HG03159 (cell line): ENCODE results near the gene THSD4.
"Not testable (repeated sequence)": the region's sequence is repeated elsewhere in the genome, so short reads cannot be mapped to it uniquely, and the experiment has no call there.

Experiments used
- ATAC-seq: cut with Tn5 transposase; IDR thresholded peaks from one replicate; pipeline ENCODE4 v1.9.1; 2021; ENCODE audit warnings: mild to moderate bottlenecking, moderate library complexity; ENCODE audit not compliant: unreplicated experiment

The THSD4 gene

GRCh38 chr15:71666763-71667620 lies 551.7 kb downstream of the THSD4 start:
- ATAC-seq, result no peak

- no peak for ATAC-seq
These were observed 554.4 kb downstream of the THSD4 start for GRCh38 chr15:71669688-71670087.

- ATAC-seq, result not testable (repeated sequence)
These were observed 555.0 kb downstream of the THSD4 start for GRCh38 chr15:71670222-71670621.

- ATAC-seq, result no peak
These were observed 559.1 kb downstream of the THSD4 start for GRCh38 chr15:71674354-71674753.

- ATAC-seq, result no peak
These were observed 562.1 kb downstream of the THSD4 start for GRCh38 chr15:71677352-71677751.

GRCh38 chr15:71677766-71678165 lies 562.5 kb downstream of the THSD4 start:
- no peak for ATAC-seq

DNA sequence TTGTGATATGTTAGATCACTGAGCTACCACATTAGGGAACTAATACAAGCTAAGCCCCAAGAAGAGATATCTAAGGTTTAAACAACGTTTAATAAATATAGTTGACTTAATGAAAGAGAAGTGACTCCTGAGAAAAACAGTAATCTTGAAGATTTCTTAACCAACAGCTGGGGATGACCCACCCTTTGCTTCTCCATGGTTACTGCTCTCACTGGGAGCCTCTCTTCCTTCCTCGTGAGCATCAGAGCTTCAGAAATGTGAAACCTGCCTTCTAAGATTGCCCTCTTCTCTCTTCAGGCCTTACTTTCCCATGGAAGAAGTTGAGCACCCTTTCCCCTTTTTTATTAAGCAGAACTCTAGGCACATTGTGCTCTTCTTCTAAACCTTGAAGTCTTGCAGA lies 562.9 kb downstream of the THSD4 start:
- ATAC-seq, result no peak

GRCh38 chr15:71678605-71679004 lies 563.3 kb downstream of the THSD4 start:
- ATAC-seq, result no peak

GRCh38 chr15:71679223-71679792 lies 564.0 kb downstream of the THSD4 start:
- no peak for ATAC-seq

GRCh38 chr15:71679793-71680353 lies 564.6 kb downstream of the THSD4 start:
- ATAC-seq, result no peak

- ATAC-seq, result no peak
These were observed 566.7 kb downstream of the THSD4 start for GRCh38 chr15:71682001-71682400.

DNA sequence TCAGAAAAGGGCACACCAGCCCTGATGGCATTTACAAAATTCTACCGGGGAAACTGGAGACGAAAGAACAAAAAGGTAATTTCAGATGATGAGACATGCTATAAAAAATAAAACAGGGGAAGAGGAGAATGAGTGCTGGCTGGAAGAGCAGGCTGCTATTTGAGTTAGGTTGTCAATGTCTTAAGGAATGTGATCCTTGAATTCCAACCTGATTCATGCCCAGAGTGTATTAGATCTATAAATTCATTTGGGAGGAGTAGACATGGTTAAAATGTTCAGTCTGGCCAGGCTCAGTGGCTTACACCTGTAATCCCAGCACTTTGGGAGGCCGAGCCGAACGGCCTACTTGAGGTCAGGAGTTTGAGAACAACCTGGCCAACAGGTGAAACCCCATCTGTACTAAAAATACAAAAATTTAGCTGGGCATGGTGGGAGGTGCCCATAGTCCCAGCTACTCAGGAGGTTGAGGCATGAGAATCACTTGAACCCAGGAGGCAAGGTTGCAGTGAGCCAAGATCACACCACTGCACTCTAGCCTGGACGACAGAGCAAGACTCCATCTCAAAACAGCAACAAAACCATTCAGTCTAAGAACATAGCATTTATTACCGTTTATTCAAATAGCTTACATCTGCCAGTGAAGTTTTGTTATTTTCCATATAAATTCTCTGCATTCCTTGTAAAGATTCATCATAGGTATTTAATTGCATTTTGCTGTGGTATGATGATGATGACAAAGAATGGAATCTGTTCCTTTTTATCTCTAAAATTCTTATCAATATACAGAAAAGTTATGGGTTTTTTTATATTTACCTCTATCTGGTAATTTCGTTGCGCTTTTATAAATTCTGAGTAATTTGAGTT lies 568.4 kb downstream of the THSD4 start:
- ATAC-seq, result no peak

- no peak for ATAC-seq
These were observed 570.2 kb downstream of the THSD4 start for GRCh38 chr15:71685420-71685993.

GRCh38 chr15:71686221-71687050 lies 571.2 kb downstream of the THSD4 start:
- no peak for ATAC-seq

- no peak for ATAC-seq
These were observed 572.7 kb downstream of the THSD4 start for GRCh38 chr15:71687902-71688508.

- ATAC-seq, result no peak
These were observed 573.3 kb downstream of the THSD4 start for GRCh38 chr15:71688509-71689094.

GRCh38 chr15:71691081-71691457 lies 575.8 kb downstream of the THSD4 start:
- no peak for ATAC-seq

DNA sequence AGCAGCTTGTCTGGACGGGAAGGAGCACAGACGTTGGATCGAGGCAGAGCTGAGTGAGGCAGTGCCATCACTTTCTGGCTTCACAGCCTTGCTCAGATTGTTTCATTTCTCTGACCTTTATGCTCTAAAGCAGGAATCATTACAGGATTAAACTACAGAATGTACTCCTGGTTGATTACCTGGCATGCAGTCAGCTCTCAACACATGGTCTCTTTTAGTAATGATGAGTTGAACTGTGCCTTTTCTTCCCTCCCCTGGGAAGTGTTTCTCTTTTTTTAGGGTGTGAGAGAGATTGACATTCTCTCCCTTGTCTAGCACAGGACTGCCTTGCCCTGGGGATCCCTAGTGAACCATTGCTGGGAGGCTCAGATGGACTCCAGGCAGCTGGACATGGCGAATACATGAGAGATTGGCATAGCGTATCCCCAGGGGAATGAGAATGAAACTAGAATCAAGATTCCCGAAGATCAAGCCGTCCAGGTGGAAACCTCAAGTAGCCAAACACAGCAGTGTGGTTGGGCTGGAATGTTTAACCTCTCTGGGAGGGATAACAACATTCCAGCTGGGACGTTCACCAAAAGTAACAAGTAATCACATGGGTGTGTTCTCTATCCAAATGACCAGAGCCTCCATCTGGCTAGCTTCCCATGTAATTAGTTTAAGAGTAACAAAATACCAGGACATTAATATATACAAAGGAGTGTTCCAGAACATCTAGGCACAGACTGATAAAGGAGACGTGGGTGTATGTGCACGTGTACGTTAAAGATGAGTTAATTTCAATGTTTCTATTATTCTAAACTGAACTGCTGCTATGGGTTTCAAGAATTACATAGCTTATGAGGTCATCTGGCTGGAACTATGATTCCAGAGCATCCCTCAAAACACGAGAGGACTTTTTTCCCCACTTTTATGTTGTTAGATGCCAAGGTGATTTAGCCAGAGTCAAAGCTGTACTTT lies 576.5 kb downstream of the THSD4 start:
- ATAC-seq, result no peak
